NCI-H226 (cell line): Measurements from ENCODE around the gene CXCR5.

Experiments used
- DNase-seq: peaks from one replicate; pipeline ENCODE4 v3.0.0-alpha.2; 2015

Gene CXCR5

GRCh38 chr11:118914178-118914918 lies 30.7 kb downstream of the CXCR5 start:
- DNase-seq: no peak

- no peak for DNase-seq
These were observed 31.3 kb downstream of the CXCR5 start for GRCh38 chr11:118914987-118915386.

- no peak for DNase-seq
These were observed 31.7 kb downstream of the CXCR5 start for GRCh38 chr11:118915396-118915795.

GRCh38 chr11:118915941-118916841 lies 32.5 kb downstream of the CXCR5 start:
- DNase-seq: no peak

- peak; percentile 91 for DNase-seq
These were observed 33.2 kb downstream of the CXCR5 start for GRCh38 chr11:118916842-118917388.

GRCh38 chr11:118917481-118918127 lies 33.9 kb downstream of the CXCR5 start:
- DNase-seq: peak; percentile 96

- peak; percentile 95 for DNase-seq
These were observed 34.5 kb downstream of the CXCR5 start for GRCh38 chr11:118918128-118918685.

GRCh38 chr11:118918686-118919280 lies 35.1 kb downstream of the CXCR5 start:
- peak; percentile 81 for DNase-seq

GRCh38 chr11:118921121-118921928 lies 37.6 kb downstream of the CXCR5 start:
- DNase-seq: peak; percentile 86

- peak; percentile 87 for DNase-seq
These were observed 38.4 kb downstream of the CXCR5 start for GRCh38 chr11:118921929-118922744.

GRCh38 chr11:118922745-118923627 lies 39.3 kb downstream of the CXCR5 start:
- DNase-seq: no peak

- DNase-seq: no peak
These were observed 40.3 kb downstream of the CXCR5 start for GRCh38 chr11:118923721-118924587.

- no peak for DNase-seq
These were observed 41.2 kb downstream of the CXCR5 start for GRCh38 chr11:118924591-118925585.

- no peak for DNase-seq
These were observed 43.9 kb downstream of the CXCR5 start for GRCh38 chr11:118927554-118928100.

- peak; percentile 93 for DNase-seq
These were observed 44.6 kb downstream of the CXCR5 start for GRCh38 chr11:118928101-118928869.
